Stomach (tissue), 4 donors: ENCODE results near the gene ZBTB17.

Source experiments
- POLR2A ChIP-seq, 4 donors: fragments of 450-650 bp; IDR thresholded peaks; one replicate each; pipeline ENCODE4 v1.6.1; 2016; ENCODE audit warnings: antibody characterized with exemption in 4 of 4, control low read depth in 2 of 4, mild to moderate bottlenecking in 1 of 4, moderate library complexity in 1 of 4
- TF ChIP-seq, protein P1 (sequence below), 7 experiments: fragments of 450-650 bp in 4 of 7; fragments of 200-600 bp in 3 of 7; sonication (generic) in 3 of 7; IDR thresholded peaks; one replicate each; pipeline ENCODE4 v1.5.1; 2016 to 2019; ENCODE audit warnings: antibody characterized with exemption in 7 of 7, control low read depth in 2 of 7, mild to moderate bottlenecking in 1 of 7

DNA sequence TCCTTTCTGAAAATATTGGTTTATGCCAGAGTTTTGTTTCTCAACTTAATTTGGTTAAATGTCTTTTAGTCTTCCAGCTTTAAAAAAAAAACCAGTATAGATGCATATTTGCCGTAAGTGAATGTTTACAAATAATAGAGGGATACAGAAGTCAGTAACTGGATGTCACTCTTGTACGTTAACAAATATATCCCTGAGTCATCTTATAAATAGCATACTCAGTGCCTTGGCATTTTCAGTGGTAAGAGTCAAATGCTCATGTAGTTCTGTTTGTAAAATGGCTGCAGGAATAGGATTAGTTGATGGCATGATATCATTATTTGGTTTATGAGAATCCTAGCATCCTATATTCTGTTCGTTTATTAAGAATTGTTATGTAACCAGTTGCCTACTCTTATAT, 73.0 kb downstream of the ZBTB17 start:
- TF ChIP-seq, protein P1, sequence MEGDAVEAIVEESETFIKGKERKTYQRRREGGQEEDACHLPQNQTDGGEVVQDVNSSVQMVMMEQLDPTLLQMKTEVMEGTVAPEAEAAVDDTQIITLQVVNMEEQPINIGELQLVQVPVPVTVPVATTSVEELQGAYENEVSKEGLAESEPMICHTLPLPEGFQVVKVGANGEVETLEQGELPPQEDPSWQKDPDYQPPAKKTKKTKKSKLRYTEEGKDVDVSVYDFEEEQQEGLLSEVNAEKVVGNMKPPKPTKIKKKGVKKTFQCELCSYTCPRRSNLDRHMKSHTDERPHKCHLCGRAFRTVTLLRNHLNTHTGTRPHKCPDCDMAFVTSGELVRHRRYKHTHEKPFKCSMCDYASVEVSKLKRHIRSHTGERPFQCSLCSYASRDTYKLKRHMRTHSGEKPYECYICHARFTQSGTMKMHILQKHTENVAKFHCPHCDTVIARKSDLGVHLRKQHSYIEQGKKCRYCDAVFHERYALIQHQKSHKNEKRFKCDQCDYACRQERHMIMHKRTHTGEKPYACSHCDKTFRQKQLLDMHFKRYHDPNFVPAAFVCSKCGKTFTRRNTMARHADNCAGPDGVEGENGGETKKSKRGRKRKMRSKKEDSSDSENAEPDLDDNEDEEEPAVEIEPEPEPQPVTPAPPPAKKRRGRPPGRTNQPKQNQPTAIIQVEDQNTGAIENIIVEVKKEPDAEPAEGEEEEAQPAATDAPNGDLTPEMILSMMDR (IDR thresholded peaks at IDR 0.05) = no peak
- TF ChIP-seq POLR2A (IDR thresholded peaks at IDR 0.05) = no peak
